GM12801 (cell line): Measurements from ENCODE around the gene CACNA2D3.

Source experiments
- TF ChIP-seq, protein P1 (sequence below): IDR thresholded peaks from one replicate; pipeline ENCODE4 v1.5.1; 2011; ENCODE audit warnings: control low read depth; ENCODE audit not compliant: insufficient read length; ENCODE audit errors: extremely low read depth

The CACNA2D3 gene

GRCh38 chr3:54309601-54310000 lies 187.2 kb downstream of the CACNA2D3 start:
- TF ChIP-seq, protein P1, sequence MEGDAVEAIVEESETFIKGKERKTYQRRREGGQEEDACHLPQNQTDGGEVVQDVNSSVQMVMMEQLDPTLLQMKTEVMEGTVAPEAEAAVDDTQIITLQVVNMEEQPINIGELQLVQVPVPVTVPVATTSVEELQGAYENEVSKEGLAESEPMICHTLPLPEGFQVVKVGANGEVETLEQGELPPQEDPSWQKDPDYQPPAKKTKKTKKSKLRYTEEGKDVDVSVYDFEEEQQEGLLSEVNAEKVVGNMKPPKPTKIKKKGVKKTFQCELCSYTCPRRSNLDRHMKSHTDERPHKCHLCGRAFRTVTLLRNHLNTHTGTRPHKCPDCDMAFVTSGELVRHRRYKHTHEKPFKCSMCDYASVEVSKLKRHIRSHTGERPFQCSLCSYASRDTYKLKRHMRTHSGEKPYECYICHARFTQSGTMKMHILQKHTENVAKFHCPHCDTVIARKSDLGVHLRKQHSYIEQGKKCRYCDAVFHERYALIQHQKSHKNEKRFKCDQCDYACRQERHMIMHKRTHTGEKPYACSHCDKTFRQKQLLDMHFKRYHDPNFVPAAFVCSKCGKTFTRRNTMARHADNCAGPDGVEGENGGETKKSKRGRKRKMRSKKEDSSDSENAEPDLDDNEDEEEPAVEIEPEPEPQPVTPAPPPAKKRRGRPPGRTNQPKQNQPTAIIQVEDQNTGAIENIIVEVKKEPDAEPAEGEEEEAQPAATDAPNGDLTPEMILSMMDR, result no peak

- TF ChIP-seq, protein P1, result no peak
Measured at GRCh38 chr3:54311211-54311747, 188.9 kb downstream of the CACNA2D3 start.

- TF ChIP-seq, protein P1, result no peak
Measured at GRCh38 chr3:54312156-54312899, 190.0 kb downstream of the CACNA2D3 start.

DNA sequence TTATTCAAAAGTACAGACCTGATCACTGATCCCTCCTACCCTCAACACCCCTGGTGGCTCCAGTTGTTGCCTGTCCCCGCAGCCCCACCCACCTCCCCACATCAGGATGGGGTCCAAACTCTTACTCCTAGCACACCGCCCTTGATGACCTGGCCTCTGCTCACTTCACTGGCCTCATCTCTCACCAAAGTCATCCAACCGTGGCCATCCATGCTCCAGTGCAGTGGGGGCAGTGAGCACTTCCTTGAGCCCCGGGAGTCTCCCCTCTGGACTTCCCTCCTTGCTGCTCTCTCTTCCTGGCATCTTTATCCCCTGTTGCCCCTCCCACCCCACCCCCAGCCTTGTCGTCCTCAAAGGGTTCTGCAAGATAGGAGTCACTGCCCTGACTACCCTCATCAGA lies 191.1 kb downstream of the CACNA2D3 start:
- TF ChIP-seq, protein P1, result no peak

DNA sequence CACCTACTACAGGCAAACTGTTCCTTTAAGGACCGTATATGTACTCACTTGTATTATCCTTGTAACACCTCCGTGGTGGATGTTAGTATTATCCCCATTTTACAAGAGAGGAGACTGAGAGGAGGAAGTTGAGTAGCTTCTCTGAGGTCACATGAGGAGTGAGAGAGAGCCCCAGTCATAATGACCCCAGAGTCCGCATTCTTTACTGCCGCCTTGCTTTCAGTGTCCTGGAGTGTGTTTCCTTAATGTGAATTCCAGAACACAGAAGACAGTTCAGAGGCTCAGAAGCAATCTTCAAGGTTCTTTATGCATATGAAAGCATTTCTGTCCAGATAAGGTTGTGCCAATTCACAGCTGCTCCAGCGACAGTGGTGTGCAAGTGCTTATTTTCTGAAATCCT lies 199.2 kb downstream of the CACNA2D3 start:
- TF ChIP-seq, protein P1, result no peak

- TF ChIP-seq, protein P1, result no peak
Measured at GRCh38 chr3:54322354-54322753, 200.0 kb downstream of the CACNA2D3 start.

DNA sequence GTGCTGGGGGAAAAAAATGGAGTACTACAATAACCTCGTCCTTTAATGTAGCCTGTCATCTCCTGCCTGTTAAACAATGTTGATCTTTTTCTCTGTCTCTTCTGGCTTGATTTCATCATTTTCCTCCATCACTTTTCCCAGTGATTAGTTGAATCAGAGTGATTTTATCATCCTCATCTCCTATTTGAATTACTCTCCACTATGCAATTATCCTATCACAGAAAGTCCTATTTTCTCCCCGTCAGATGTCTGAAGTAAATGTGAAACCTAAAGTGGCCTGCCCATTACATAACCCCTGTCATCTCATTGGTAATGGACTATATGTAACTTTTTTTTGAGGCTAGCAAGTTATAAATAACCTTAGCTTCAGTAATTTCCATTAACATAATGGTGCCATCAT lies 201.8 kb downstream of the CACNA2D3 start:
- TF ChIP-seq, protein P1, result no peak
